NCI-H128 (cell line): ENCODE measurements around the gene SIRT2.

Experiments used
- DNase-seq: peaks from one replicate; lab custom pipeline; 2025; ENCODE audit not compliant: unreplicated experiment; lab: John Stamatoyannopoulos, UW

SIRT2 gene

GRCh38 chr19:38845374-38846024 lies 53.9 kb downstream of the SIRT2 start:
- DNase-seq, result no peak

- DNase-seq, result no peak
These were observed 55.2 kb downstream of the SIRT2 start for GRCh38 chr19:38844093-38844686.

- DNase-seq, result no peak
These were observed 56.2 kb downstream of the SIRT2 start for GRCh38 chr19:38843175-38843758.

DNA sequence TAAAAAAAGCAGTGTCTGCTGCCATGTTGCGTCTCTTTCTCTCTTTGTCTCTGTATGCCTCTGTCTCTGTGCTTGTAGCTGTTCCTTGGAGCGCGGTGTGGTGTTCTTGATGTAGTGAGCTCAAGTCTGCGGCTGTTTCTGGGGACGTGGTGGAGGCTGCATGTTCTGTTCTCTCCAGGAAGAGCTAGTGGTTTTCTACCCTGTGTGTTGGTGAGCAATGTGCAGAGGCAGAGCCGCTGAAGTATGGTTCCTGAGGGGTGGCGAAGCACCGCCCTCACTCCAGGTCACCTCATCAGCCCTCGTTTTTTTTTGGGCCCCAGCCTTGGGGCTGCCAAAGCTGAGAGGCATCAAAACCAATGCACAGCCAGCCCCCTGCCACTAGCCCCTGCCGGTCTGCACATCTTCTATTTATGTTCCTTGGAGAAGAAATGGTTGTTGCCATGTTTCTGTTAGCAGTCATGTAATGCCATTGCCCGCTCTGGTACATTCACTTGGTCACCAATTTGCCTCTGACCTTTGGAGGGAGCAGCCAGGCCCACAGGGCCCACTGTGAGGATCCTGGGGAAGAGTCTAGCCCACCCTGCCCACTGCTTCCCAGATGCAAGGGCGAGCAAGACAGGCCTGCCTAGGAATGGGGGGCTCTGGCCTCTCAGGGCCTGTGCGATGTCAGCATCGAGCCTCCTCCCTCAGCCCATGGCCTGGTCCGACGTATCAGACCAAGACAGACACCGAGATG lies 56.8 kb downstream of the SIRT2 start:
- no peak for DNase-seq

- DNase-seq, result no peak
These were observed 57.5 kb downstream of the SIRT2 start for GRCh38 chr19:38841787-38842438.

DNA sequence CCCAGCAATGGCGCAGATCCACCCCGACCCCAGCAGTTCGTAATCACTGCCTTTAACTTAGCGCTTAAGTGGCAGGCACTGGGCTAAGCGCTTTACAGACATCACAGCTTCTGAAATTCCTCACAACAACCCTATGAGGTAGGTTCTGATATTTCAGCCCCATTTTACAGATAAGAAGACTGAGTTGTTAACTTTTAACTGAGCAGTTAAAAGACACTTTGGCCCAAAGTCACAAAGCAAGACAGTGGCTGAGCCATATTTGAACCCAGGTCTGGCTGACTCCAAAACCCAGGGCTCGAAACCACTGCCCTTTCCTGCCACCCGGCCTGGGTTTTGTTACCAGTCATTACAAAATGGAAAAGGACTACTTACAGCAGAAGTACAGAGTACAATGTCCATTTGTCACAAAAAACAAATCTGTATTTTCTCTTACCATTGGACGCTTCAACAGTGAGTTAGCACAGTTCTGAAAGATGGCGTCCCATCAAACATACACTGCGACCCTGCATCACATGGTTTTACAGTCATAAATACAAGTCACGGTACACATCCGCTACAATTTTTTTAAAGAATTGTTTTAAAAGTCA lies 58.1 kb downstream of the SIRT2 start:
- DNase-seq, result no peak

GRCh38 chr19:38840583-38840968 lies 58.8 kb downstream of the SIRT2 start:
- DNase-seq, result no peak

DNA sequence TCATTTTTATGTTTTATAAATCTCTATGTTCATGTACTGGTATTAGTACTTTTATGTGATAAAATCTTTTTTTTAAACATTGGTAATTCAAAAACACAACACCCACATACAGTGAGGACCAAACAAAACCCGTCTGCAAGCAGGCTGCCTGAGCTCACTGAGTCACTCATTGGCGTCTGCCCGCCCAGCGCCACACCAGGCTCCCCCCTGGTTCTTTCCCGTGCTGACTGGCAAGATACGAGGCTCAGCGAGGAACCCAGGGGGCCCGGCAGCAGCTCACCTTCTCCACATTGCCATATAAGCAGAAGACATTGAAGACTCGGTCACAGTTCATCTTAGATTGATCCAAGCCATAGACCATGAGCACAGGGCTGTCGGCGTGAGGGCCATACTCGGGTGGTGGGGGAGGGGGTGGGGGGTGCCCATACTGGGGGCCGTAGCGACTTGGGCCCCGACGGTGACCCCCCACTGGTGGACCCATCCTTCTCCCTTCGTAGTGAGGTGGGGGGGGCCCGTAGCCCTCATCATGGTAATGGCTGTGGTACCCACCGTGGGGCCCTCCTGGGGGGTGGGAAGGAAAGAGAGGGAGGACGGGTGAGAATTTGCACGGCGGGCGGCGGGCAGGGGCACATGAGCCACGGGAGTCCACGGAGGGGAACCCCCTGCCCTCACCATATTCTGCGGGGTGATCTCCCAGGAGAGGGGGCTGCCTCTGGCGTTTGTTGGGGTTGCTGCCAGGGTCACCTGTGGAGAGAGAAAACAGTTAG lies 59.4 kb downstream of the SIRT2 start:
- no peak for DNase-seq

GRCh38 chr19:38838986-38839761 lies 60.2 kb downstream of the SIRT2 start:
- DNase-seq, result no peak

DNA sequence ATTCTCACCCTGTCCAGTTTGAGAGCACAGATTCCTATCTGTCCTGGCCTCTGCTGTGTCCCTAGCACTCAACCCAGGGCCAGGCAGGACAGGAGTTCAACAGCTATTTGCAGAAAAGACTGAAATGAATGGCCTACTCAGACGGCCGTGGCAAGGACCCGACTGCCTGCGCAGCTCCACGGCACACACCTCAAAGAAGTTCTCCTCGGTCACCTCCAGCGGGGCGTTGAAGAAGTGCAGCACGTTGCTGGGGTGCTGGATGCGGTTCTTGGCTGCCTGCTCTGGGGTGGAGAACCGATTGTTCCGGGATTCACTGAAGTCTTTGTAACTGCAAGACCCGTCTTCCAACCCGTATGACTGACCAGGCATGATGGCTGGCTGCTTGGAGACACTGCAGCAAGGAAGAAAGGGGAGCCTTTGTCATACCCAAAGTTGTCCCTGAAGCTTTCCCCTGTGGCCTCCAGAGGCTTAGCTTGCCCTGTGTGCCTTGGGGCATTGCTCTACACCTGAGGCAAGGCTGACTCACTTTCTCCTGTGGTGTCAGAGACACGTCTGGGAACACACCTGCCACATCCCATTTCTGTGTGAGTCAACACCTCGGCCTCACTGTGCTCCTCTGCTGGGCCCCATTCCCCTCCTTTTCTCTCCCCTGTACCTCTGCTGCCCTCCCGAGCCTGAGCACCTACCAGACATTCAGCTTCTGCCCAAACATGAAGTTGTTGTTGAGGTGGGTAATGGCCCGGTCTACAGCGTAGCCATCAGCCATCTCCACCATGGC lies 61.0 kb downstream of the SIRT2 start:
- DNase-seq, result no peak

- no peak for DNase-seq
These were observed 61.7 kb downstream of the SIRT2 start for GRCh38 chr19:38837656-38838121.

- no peak for DNase-seq
These were observed 62.3 kb downstream of the SIRT2 start for GRCh38 chr19:38836983-38837626.

DNA sequence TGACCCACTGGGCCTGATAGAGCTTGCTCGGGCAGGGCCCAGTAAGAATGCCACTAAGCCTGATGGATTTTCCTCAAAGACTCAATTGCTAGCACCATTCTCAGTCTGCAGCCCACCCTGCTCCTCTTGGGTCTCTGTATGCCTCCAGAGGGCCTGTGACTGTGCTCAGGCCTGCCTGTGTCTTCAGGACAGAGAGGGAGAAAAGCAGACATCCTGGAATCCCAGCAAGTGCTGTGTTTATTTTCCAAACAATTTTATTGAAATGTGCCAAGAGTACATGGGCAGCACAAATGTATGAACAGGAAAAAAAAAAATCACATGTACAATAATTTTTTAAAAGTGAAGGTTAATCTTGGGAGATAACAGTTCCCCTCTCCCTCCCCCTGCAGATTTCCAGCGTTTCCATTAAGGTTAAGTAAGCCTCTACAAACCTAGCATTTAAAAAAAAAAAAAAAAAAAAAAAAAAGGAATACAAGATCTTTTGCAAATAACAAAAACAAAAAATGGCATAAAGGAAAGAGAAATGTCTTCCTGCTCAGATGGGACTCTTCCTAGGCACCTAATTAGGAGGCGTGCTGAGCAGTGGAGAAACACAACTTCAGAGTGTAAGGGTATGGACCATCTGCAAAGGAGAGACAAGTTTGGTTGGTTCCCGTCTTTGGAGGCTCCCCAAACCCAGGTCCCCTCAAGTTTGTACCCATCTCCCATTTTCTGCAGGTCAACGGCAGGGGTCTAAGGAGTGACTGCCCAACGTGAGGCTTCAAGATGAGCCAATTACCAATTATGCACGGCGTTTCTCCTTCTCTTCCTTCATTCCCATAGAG lies 63.0 kb downstream of the SIRT2 start:
- DNase-seq, result no peak

- no peak for DNase-seq
These were observed 64.8 kb downstream of the SIRT2 start for GRCh38 chr19:38834590-38834989.

DNA sequence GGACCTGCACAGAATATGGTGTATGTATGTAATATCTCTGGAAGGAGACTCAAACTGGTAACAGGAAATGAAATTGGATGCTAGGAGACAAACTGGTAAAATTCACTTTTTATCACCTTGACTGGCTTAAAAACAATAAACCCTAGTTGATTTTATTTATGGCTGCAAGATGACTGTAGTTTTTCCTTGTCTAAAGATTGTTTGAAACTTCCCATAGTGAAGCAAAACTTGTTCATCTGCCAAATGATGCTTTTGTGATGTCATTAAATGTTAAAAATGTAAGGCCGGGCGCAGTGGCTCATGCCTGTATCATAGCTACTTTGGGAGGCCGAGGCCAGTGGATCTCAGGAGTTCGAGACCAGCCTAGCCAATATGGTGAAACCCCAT lies 65.3 kb downstream of the SIRT2 start:
- no peak for DNase-seq

DNA sequence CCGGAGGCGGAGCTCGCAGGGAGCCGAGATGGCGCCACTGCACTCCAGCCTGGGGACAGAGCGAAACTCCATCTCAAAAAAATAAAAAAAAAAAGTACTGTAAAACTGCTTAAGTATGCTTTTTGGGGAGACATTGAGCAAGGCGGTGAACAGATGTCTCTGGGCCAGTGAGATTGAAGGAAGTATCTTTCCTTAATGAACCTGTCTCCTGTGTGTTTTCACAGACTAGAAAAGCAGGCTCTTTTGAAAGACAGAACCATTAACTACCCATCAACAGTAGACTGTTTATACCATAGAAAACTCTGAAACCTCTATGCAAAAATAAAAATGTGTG lies 66.4 kb downstream of the SIRT2 start:
- no peak for DNase-seq

DNA sequence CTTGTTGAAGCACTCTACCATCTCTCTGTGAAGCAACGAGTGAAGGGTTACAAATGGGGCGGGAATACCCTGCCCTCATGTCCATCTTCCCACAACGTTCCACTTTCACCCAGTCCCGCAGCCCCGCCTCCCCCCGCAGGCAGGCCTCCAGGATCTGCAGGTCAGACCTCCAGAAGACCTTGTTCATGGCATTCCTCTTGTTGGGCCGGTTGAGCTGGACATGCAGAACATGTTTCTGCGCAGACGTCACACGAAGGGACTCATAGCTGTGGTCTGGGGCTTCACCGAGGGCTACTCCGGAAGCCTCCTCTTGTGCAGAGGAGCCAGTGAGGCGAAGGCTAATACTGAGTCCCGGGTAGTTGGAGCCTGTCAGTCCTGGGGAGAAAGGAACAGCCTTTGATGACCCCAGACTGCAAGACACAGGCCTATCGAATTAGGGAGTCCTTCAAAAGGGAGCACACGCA lies 68.2 kb downstream of the SIRT2 start:
- no peak for DNase-seq
